ENCODE data around the gene PJVK.

PJVK gene

DNA sequence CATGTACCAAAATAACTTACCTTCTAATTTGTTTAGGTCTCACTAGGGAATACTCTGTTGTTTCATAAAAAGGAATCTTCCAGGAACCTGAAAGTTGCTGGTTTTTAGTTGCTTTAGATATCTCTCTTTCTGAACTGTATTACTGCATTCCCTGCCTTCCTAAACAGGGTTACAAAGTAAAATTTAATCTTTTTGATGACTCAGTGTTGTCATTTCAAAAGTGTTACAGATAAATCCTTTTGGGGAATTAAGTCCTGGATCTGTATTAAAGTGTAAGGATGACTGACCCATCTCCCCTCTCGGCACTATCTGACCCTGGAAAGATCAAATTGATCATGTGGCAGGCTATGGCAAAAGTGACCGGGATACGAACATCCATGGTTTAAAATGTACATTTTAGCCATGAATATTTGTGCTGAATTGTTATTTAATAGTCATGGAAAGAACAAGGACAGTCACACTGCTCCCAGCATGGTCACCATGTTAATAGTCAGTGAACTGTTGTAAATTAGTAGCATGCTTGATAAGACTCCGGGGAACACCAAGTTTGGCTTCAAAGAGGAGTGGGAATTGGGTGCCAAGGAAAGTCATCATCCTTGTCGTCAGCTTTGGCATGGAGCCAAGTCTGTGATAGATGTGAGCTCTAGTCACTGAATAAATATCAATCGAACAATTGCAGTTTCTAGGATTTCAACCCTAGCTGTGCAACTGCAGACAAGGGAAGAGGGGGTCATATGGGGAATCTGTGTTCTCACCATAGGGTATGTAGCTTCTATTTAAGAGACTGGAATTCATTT is 33.3 kb downstream of the PJVK start:
- no peaks in the 10 kb centered on the region for H3K36me3 ChIP-seq (ENCODE audit: control insufficient read depth, low read depth, low read length)
- no peak overlapping the region for H3K9ac ChIP-seq (ENCODE audit: low read length)
- no peaks in the 10 kb centered on the region for H3K9me3 ChIP-seq (ENCODE audit: control insufficient read depth, low read depth, low read length)
- peaks cover 12% of the 10 kb centered on the region for H3K27me3 ChIP-seq (ENCODE audit: control insufficient read depth, insufficient read depth, low read length)
- H3K4me1 ChIP-seq (ENCODE audit: control insufficient read depth, low read depth, low read length): peaks cover 15% of the 10 kb centered on the region
- H3K27ac ChIP-seq (ENCODE audit: low read length): no peak overlapping the region
- H3K4me3 ChIP-seq (ENCODE audit: low read length): no peak overlapping the region

DNA sequence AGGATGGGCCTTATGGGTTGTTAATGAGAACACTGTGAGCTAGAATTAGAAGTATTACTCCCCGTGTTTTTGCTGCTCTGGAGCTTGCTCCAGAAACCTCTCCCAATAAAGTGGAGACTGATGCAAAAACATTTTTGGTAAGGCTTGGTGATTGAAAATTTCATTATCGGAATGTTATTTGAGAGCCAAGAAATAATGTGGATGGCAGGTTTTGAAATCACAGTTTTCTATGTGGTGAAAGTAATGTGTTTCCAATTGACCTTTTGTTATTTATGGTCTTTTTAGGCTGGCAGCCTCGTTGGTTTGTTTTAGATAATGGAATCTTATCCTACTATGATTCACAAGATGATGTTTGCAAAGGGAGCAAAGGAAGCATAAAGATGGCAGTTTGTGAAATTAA is 34.2 kb downstream of the PJVK start:
- Histone ChIP-seq H3K4me3 (ENCODE audit: low read length) (no peak overlapping the region), H3K9me3 (ENCODE audit: control insufficient read depth, low read depth, low read length) (no peaks in the 10 kb centered on the region), H3K27me3 (ENCODE audit: control insufficient read depth, insufficient read depth, low read length) (peaks cover 9% of the 10 kb centered on the region), H3K27ac (ENCODE audit: low read length) (no peak overlapping the region), H3K36me3 (ENCODE audit: control insufficient read depth, low read depth, low read length) (no peaks in the 10 kb centered on the region), H3K9ac (ENCODE audit: low read length) (no peak overlapping the region), H3K4me1 (ENCODE audit: control insufficient read depth, low read depth, low read length) (peaks cover 12% of the 10 kb centered on the region)

DNA sequence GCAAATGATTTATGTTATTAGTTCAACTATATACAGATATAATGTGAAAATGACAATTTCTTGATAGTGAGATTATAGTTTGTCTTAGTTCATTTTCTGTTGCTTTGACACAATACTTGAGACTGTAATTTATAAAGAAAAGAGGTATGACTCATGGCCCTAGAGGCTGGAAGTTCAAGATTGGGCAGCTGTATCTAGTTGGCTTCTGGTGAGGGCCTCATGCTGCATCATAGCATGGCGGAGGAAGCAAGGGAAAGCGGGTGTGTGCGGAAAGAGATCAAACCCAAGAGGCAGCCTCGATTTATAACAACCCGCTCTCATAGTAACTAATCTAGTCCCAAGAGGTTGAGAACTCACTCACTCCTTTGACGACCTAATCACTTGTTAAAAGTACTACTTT is 40.4 kb downstream of the PJVK start:
- Histone ChIP-seq H3K9ac (ENCODE audit: low read length) (no peak overlapping the region), H3K36me3 (ENCODE audit: control insufficient read depth, low read depth, low read length) (peaks cover 24% of the 10 kb centered on the region), H3K4me3 (ENCODE audit: low read length) (no peak overlapping the region), H3K4me1 (ENCODE audit: control insufficient read depth, low read depth, low read length) (no peaks in the 10 kb centered on the region), H3K9me3 (ENCODE audit: control insufficient read depth, low read depth, low read length) (no peaks in the 10 kb centered on the region), H3K27me3 (ENCODE audit: control insufficient read depth, insufficient read depth, low read length) (no peaks in the 10 kb centered on the region), H3K27ac (ENCODE audit: low read length) (no peak overlapping the region)

DNA sequence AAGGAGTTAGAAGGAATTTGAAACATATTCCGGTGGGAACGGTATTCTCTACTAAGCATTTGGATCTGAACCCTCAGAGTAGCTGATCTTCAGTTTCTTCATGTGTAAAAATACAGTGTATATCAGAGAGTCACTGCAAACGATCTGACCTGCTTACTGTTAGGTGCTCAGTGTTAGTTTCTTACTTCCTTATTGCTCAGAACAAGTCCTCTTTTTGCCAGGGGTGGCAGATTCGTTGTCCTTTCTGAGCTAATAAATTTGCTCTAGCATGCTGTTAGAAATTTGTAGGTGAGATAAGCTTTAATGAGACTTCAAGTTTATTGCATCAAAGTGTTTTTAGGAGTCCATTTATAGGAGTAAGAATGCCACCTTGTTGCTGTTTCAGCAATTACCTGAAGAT is 44.9 kb downstream of the PJVK start:
- Histone ChIP-seq H3K9ac (ENCODE audit: low read length) (no peak overlapping the region), H3K9me3 (ENCODE audit: control insufficient read depth, low read depth, low read length) (no peaks in the 10 kb centered on the region), H3K36me3 (ENCODE audit: control insufficient read depth, low read depth, low read length) (peaks cover 43% of the 10 kb centered on the region), H3K4me3 (ENCODE audit: low read length) (no peak overlapping the region), H3K27ac (ENCODE audit: low read length) (no peak overlapping the region), H3K4me1 (ENCODE audit: control insufficient read depth, low read depth, low read length) (no peaks in the 10 kb centered on the region), H3K27me3 (ENCODE audit: control insufficient read depth, insufficient read depth, low read length) (no peaks in the 10 kb centered on the region)

GRCh38 chr2:178498137-178498536 is 47.0 kb downstream of the PJVK start:
- H3K4me3 ChIP-seq (ENCODE audit: low read length): no peak overlapping the region
- no peaks in the 10 kb centered on the region for H3K27me3 ChIP-seq (ENCODE audit: control insufficient read depth, insufficient read depth, low read length)
- H3K9ac ChIP-seq (ENCODE audit: low read length): no peak overlapping the region
- no peak overlapping the region for H3K27ac ChIP-seq (ENCODE audit: low read length)
- no peaks in the 10 kb centered on the region for H3K4me1 ChIP-seq (ENCODE audit: control insufficient read depth, low read depth, low read length)
- H3K9me3 ChIP-seq (ENCODE audit: control insufficient read depth, low read depth, low read length): no peaks in the 10 kb centered on the region
- peaks cover 51% of the 10 kb centered on the region for H3K36me3 ChIP-seq (ENCODE audit: control insufficient read depth, low read depth, low read length)

GRCh38 chr2:178499640-178500039 is 48.5 kb downstream of the PJVK start:
- H3K4me1 ChIP-seq (ENCODE audit: control insufficient read depth, low read depth, low read length): no peaks in the 10 kb centered on the region
- peaks cover 49% of the 10 kb centered on the region for H3K36me3 ChIP-seq (ENCODE audit: control insufficient read depth, low read depth, low read length)
- no peaks in the 10 kb centered on the region for H3K9me3 ChIP-seq (ENCODE audit: control insufficient read depth, low read depth, low read length)
- H3K4me3 ChIP-seq (ENCODE audit: low read length): no peak overlapping the region
- no peak overlapping the region for H3K9ac ChIP-seq (ENCODE audit: low read length)
- H3K27ac ChIP-seq (ENCODE audit: low read length): no peak overlapping the region
- H3K27me3 ChIP-seq (ENCODE audit: control insufficient read depth, insufficient read depth, low read length): no peaks in the 10 kb centered on the region

- no peak overlapping the region for H3K9ac ChIP-seq (ENCODE audit: low read length)
- no peak overlapping the region for H3K4me3 ChIP-seq (ENCODE audit: low read length)
- H3K4me1 ChIP-seq (ENCODE audit: control insufficient read depth, low read depth, low read length): peaks cover 12% of the 10 kb centered on the region
- no peaks in the 10 kb centered on the region for H3K9me3 ChIP-seq (ENCODE audit: control insufficient read depth, low read depth, low read length)
- H3K27ac ChIP-seq (ENCODE audit: low read length): no peak overlapping the region
- H3K36me3 ChIP-seq (ENCODE audit: control insufficient read depth, low read depth, low read length): peaks cover 44% of the 10 kb centered on the region
- no peaks in the 10 kb centered on the region for H3K27me3 ChIP-seq (ENCODE audit: control insufficient read depth, insufficient read depth, low read length)
These were observed 51.6 kb downstream of the PJVK start for GRCh38 chr2:178502751-178503150.

DNA sequence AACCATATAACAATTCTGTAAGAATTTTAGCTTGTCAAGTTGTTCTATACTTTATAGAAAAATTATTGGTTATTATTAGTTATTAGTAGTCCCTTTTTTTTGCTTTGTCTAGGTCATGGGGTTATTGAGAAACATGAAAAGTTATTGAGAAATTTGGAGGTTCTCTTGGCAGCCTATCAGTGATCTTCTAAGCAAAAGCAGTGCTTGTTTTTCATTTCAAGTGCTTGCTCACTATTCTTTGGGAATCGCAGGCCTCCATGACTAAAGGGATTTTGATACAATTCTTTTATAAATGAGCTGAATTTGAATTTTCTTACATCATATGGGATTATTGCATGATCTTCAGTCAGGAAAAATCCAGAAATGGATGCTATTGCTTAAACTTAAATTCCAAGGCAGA is 54.9 kb downstream of the PJVK start:
- H3K9me3 ChIP-seq (ENCODE audit: control insufficient read depth, low read depth, low read length): no peaks in the 10 kb centered on the region
- H3K27ac ChIP-seq (ENCODE audit: low read length): no peak overlapping the region
- no peak overlapping the region for H3K4me3 ChIP-seq (ENCODE audit: low read length)
- H3K27me3 ChIP-seq (ENCODE audit: control insufficient read depth, insufficient read depth, low read length): no peaks in the 10 kb centered on the region
- H3K9ac ChIP-seq (ENCODE audit: low read length): no peak overlapping the region
- H3K4me1 ChIP-seq (ENCODE audit: control insufficient read depth, low read depth, low read length): peaks cover 12% of the 10 kb centered on the region
- peaks cover 25% of the 10 kb centered on the region for H3K36me3 ChIP-seq (ENCODE audit: control insufficient read depth, low read depth, low read length)

DNA sequence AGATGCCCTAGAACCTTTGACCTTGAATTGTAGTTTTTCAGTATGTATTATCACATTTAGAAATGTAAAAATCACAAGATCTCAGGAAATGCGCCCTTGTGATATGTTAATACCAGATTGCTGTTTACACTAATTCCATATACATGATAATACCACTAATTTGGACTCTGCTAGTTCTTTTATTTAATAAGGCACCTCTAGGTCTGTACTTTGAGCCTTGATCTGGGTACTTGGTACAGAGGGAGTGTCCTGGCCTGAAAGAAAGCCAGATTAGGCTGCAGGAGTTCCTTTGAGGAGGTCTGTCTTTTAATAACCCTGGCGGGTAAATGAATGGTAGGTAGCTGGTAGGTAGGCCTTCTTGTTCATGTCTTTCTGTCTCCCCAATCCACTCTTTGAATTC is 55.3 kb downstream of the PJVK start:
- Histone ChIP-seq H3K4me3 (ENCODE audit: low read length) (no peak overlapping the region), H3K9me3 (ENCODE audit: control insufficient read depth, low read depth, low read length) (no peaks in the 10 kb centered on the region), H3K27me3 (ENCODE audit: control insufficient read depth, insufficient read depth, low read length) (no peaks in the 10 kb centered on the region), H3K27ac (ENCODE audit: low read length) (no peak overlapping the region), H3K9ac (ENCODE audit: low read length) (no peak overlapping the region), H3K4me1 (ENCODE audit: control insufficient read depth, low read depth, low read length) (peaks cover 12% of the 10 kb centered on the region), H3K36me3 (ENCODE audit: control insufficient read depth, low read depth, low read length) (peaks cover 20% of the 10 kb centered on the region)

DNA sequence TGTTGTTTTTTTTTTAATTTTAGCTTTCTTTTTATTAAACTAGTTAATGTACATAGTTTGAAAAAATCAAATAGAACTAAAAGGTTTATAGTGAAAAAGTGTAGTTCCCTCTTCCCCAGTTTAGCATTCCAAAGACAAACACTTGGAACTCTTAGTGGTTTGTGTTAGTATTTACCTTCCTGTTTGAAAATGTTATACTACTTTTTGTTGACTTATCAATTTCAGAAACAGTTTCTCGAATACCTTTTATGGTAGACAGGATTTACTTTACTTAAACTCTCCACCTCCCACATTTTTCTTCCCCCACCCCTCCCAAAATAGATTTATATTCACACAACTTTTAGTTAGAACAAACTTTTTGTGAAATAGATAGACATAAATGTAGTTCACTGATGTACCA is 55.8 kb downstream of the PJVK start:
- no peaks in the 10 kb centered on the region for H3K27me3 ChIP-seq (ENCODE audit: control insufficient read depth, insufficient read depth, low read length)
- H3K9ac ChIP-seq (ENCODE audit: low read length): no peak overlapping the region
- no peak overlapping the region for H3K27ac ChIP-seq (ENCODE audit: low read length)
- H3K36me3 ChIP-seq (ENCODE audit: control insufficient read depth, low read depth, low read length): peaks cover 16% of the 10 kb centered on the region
- H3K4me1 ChIP-seq (ENCODE audit: control insufficient read depth, low read depth, low read length): peaks cover 12% of the 10 kb centered on the region
- H3K9me3 ChIP-seq (ENCODE audit: control insufficient read depth, low read depth, low read length): no peaks in the 10 kb centered on the region
- H3K4me3 ChIP-seq (ENCODE audit: low read length): no peak overlapping the region

- H3K4me1 ChIP-seq (ENCODE audit: control insufficient read depth, low read depth, low read length): peaks cover 12% of the 10 kb centered on the region
- no peaks in the 10 kb centered on the region for H3K27me3 ChIP-seq (ENCODE audit: control insufficient read depth, insufficient read depth, low read length)
- H3K9me3 ChIP-seq (ENCODE audit: control insufficient read depth, low read depth, low read length): no peaks in the 10 kb centered on the region
- H3K36me3 ChIP-seq (ENCODE audit: control insufficient read depth, low read depth, low read length): peaks cover 9% of the 10 kb centered on the region
- H3K9ac ChIP-seq (ENCODE audit: low read length): no peak overlapping the region
- H3K27ac ChIP-seq (ENCODE audit: low read length): no peak overlapping the region
- no peak overlapping the region for H3K4me3 ChIP-seq (ENCODE audit: low read length)
These were observed 57.5 kb downstream of the PJVK start for GRCh38 chr2:178508646-178509045.

- Histone ChIP-seq H3K9ac (ENCODE audit: low read length) (no peak overlapping the region), H3K36me3 (ENCODE audit: control insufficient read depth, low read depth, low read length) (no peaks in the 10 kb centered on the region), H3K9me3 (ENCODE audit: control insufficient read depth, low read depth, low read length) (no peaks in the 10 kb centered on the region), H3K27me3 (ENCODE audit: control insufficient read depth, insufficient read depth, low read length) (no peaks in the 10 kb centered on the region), H3K4me1 (ENCODE audit: control insufficient read depth, low read depth, low read length) (peaks cover 12% of the 10 kb centered on the region), H3K4me3 (ENCODE audit: low read length) (no peak overlapping the region), H3K27ac (ENCODE audit: low read length) (no peak overlapping the region)
These were observed 59.2 kb downstream of the PJVK start for GRCh38 chr2:178510384-178510783.
